HepG2 (cell line): ENCODE results near the gene MARS1. TPM values are rescaled to one million over a fixed set of nuclear protein-coding genes. Genes with fewer than 3 reads are reported as not detected.

Source experiments
- CAMTA2 ChIP-seq: sonication (generic); formaldehyde crosslinking; IDR thresholded peaks from 2 replicates; pipeline ENCODE4 v1.4.0; 2020; ENCODE audit warnings: mild to moderate bottlenecking, missing genetic modification reagents, borderline replicate concordance
- DDIT3 ChIP-seq: sonication (generic); formaldehyde crosslinking; IDR thresholded peaks from 2 replicates; pipeline ENCODE4 v1.4.0; 2020; ENCODE audit warnings: mild to moderate bottlenecking, missing genetic modification reagents
- ELF1 ChIP-seq: sonication (generic); formaldehyde crosslinking; IDR thresholded peaks from 2 replicates; pipeline ENCODE4 v1.4.0; 2020; ENCODE audit warnings: missing genetic modification reagents
- GATAD2A ChIP-seq: IDR thresholded peaks from 2 replicates; pipeline ENCODE4 v1.6.1; 2016
- GPBP1L1 ChIP-seq: sonication (generic); formaldehyde crosslinking; IDR thresholded peaks from 2 replicates; pipeline ENCODE4 v1.5.0; 2020; ENCODE audit warnings: mild to moderate bottlenecking, missing genetic modification reagents
- ISL2 ChIP-seq: sonication (generic); formaldehyde crosslinking; IDR thresholded peaks from 2 replicates; pipeline ENCODE4 v1.5.0; 2020; ENCODE audit warnings: missing genetic modification reagents
- ONECUT2 ChIP-seq: sonication (generic); formaldehyde crosslinking; IDR thresholded peaks from 2 replicates; pipeline ENCODE4 v1.4.0; 2020; ENCODE audit warnings: missing genetic modification reagents
- PHF8 ChIP-seq: sonication (generic); formaldehyde crosslinking; IDR thresholded peaks from 2 replicates; pipeline ENCODE4 v1.5.0; 2020; ENCODE audit warnings: missing genetic modification reagents
- SAFB2 ChIP-seq: sonication (generic); formaldehyde crosslinking; IDR thresholded peaks from 2 replicates; pipeline ENCODE4 v1.5.1; 2020; ENCODE audit warnings: missing genetic modification reagents, low read depth, mild to moderate bottlenecking, borderline replicate concordance
- SETDB1 ChIP-seq: sonication (generic); formaldehyde crosslinking; IDR thresholded peaks from 2 replicates; pipeline ENCODE4 v1.5.1; 2020; ENCODE audit warnings: missing genetic modification reagents, mild to moderate bottlenecking, borderline replicate concordance
- ZNF205 ChIP-seq: IDR thresholded peaks from 2 replicates; pipeline ENCODE4 v1.6.1; 2018; ENCODE audit warnings: missing biosample characterization, missing genetic modification reagents
- ZNF335 ChIP-seq: sonication (generic); formaldehyde crosslinking; IDR thresholded peaks from 2 replicates; pipeline ENCODE4 v1.4.0; 2020; ENCODE audit warnings: missing genetic modification reagents
- ZNF383 ChIP-seq: sonication (generic); formaldehyde crosslinking; IDR thresholded peaks from 2 replicates; pipeline ENCODE4 v1.4.0; 2020; ENCODE audit warnings: missing genetic modification reagents, mild to moderate bottlenecking, borderline replicate concordance
- ZNF556 ChIP-seq: sonication (generic); formaldehyde crosslinking; IDR thresholded peaks from 2 replicates; pipeline ENCODE4 v1.4.0; 2020; ENCODE audit warnings: mild to moderate bottlenecking, missing genetic modification reagents, borderline replicate concordance
- ZNF614 ChIP-seq: IDR thresholded peaks from 2 replicates; pipeline ENCODE4 v1.6.1; 2018; ENCODE audit warnings: missing biosample characterization, missing genetic modification reagents, inconsistent platforms, borderline replicate concordance
- ZNF660 ChIP-seq: sonication (generic); formaldehyde crosslinking; IDR thresholded peaks from 2 replicates; pipeline ENCODE4 v1.5.1; 2020; ENCODE audit warnings: mild to moderate bottlenecking, low read depth, missing genetic modification reagents, borderline replicate concordance
- ZNF674 ChIP-seq: sonication (generic); formaldehyde crosslinking; IDR thresholded peaks from 2 replicates; pipeline ENCODE4 v1.5.0; 2020; ENCODE audit warnings: low read depth, mild to moderate bottlenecking, missing genetic modification reagents
- ZNF768 ChIP-seq: sonication (generic); formaldehyde crosslinking; IDR thresholded peaks from 2 replicates; pipeline ENCODE4 v1.4.0; 2020; ENCODE audit warnings: missing genetic modification reagents
- polyA plus RNA-seq, 8 experiments: library from polyadenylated mRNA; depleted of rRNA in 3 of 8; stranded (reverse) in 7 of 8; unstranded in 1 of 8; fragments of >200 nt; fragmentation: Illumina TruSeq in 4 of 8; extraction: Trizol in 4 of 8; gene quantifications; 2 replicates each; pipeline versions ENCODE4 v1.2.1 to v1.2.3, GENCODE V29; 2011 to 2016; ENCODE audit warnings: low read depth in 4 of 8, missing spikeins in 1 of 8, mixed read lengths in 1 of 8; ENCODE audit not compliant: insufficient read depth in 1 of 8
- total RNA-seq, 5 experiments: library from RNA; depleted of rRNA; stranded (reverse); fragments of >200 nt; fragmentation: Illumina TruSeq; extraction: Trizol; gene quantifications; 2 replicates each; pipeline ENCODE4 v1.2.3, GENCODE V29; 2016; ENCODE audit warnings: low read depth in 1 of 5
- TF ChIP-seq, protein P1 (sequence below): sonication (generic); formaldehyde crosslinking; IDR thresholded peaks from 2 replicates; pipeline ENCODE4 v1.9.0; 2022; ENCODE audit warnings: low read depth, missing genetic modification reagents
- TF ChIP-seq, protein P2 (sequence below): sonication (generic); formaldehyde crosslinking; IDR thresholded peaks from 2 replicates; pipeline ENCODE4 v1.5.0; 2020; ENCODE audit warnings: mild to moderate bottlenecking, missing genetic modification reagents
- TF ChIP-seq, protein P3 (sequence below): sonication (generic); formaldehyde crosslinking; IDR thresholded peaks from 2 replicates; pipeline ENCODE4 v1.4.0; 2020; ENCODE audit warnings: missing genetic modification reagents, mild to moderate bottlenecking, borderline replicate concordance

The MARS1 gene
- total and polyA plus RNA-seq, 2 of the 13 experiments (the other 11 are each of a cell fraction or from before 2014, with no cell fraction given), result 115 to 181 TPM

- TF ChIP-seq ELF1 (CRISPR knock-in tag) (no peak; the same call in 1 of the 2 replicates), GPBP1L1 (no peak), ZNF205 (CRISPR knock-in tag) (no peak), ISL2 (no peak), CAMTA2 (CRISPR knock-in tag) (no peak), SETDB1 (no peak), ZNF614 (CRISPR knock-in tag) (no peak), ZNF660 (CRISPR knock-in tag) (no peak), DDIT3 (no peak), ZNF335 (no peak), ZNF768 (CRISPR knock-in tag) (no peak), ZNF674 (CRISPR knock-in tag) (no peak), GATAD2A (CRISPR knock-in tag) (peak; percentile 63), PHF8 (CRISPR knock-in tag) (no peak), ONECUT2 (CRISPR knock-in tag) (no peak), SAFB2 (no peak), ZNF556 (no peak), ZNF383 (CRISPR knock-in tag) (no peak)
- TF ChIP-seq, protein P1, sequence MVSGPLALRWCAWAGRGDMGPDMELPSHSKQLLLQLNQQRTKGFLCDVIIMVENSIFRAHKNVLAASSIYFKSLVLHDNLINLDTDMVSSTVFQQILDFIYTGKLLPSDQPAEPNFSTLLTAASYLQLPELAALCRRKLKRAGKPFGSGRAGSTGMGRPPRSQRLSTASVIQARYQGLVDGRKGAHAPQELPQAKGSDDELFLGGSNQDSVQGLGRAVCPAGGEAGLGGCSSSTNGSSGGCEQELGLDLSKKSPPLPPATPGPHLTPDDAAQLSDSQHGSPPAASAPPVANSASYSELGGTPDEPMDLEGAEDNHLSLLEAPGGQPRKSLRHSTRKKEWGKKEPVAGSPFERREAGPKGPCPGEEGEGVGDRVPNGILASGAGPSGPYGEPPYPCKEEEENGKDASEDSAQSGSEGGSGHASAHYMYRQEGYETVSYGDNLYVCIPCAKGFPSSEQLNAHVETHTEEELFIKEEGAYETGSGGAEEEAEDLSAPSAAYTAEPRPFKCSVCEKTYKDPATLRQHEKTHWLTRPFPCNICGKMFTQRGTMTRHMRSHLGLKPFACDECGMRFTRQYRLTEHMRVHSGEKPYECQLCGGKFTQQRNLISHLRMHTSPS, result no peak
- TF ChIP-seq, protein P2, sequence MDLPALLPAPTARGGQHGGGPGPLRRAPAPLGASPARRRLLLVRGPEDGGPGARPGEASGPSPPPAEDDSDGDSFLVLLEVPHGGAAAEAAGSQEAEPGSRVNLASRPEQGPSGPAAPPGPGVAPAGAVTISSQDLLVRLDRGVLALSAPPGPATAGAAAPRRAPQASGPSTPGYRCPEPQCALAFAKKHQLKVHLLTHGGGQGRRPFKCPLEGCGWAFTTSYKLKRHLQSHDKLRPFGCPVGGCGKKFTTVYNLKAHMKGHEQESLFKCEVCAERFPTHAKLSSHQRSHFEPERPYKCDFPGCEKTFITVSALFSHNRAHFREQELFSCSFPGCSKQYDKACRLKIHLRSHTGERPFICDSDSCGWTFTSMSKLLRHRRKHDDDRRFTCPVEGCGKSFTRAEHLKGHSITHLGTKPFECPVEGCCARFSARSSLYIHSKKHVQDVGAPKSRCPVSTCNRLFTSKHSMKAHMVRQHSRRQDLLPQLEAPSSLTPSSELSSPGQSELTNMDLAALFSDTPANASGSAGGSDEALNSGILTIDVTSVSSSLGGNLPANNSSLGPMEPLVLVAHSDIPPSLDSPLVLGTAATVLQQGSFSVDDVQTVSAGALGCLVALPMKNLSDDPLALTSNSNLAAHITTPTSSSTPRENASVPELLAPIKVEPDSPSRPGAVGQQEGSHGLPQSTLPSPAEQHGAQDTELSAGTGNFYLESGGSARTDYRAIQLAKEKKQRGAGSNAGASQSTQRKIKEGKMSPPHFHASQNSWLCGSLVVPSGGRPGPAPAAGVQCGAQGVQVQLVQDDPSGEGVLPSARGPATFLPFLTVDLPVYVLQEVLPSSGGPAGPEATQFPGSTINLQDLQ (CRISPR knock-in tag), result no peak
- TF ChIP-seq, protein P3, sequence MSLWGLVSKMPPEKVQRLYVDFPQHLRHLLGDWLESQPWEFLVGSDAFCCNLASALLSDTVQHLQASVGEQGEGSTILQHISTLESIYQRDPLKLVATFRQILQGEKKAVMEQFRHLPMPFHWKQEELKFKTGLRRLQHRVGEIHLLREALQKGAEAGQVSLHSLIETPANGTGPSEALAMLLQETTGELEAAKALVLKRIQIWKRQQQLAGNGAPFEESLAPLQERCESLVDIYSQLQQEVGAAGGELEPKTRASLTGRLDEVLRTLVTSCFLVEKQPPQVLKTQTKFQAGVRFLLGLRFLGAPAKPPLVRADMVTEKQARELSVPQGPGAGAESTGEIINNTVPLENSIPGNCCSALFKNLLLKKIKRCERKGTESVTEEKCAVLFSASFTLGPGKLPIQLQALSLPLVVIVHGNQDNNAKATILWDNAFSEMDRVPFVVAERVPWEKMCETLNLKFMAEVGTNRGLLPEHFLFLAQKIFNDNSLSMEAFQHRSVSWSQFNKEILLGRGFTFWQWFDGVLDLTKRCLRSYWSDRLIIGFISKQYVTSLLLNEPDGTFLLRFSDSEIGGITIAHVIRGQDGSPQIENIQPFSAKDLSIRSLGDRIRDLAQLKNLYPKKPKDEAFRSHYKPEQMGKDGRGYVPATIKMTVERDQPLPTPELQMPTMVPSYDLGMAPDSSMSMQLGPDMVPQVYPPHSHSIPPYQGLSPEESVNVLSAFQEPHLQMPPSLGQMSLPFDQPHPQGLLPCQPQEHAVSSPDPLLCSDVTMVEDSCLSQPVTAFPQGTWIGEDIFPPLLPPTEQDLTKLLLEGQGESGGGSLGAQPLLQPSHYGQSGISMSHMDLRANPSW, result no peak
These were observed 25.5 kb upstream of the MARS1 start (continued) for GRCh38 chr12:57462251-57462911.
